Gastroesophageal sphincter (tissue), 3 donors: ENCODE data around the gene S100A4.

Experiments used
- EP300 ChIP-seq: sonication (generic); formaldehyde crosslinking; IDR thresholded peaks from one replicate; pipeline ENCODE4 v1.6.1; 2017; ENCODE audit warnings: antibody characterized with exemption, mild to moderate bottlenecking
- POLR2A ChIP-seq, 2 donors: fragments of 450-650 bp; IDR thresholded peaks; one replicate each; pipeline ENCODE4 v1.6.1; 2017; ENCODE audit warnings: antibody characterized with exemption in 2 of 2, mild to moderate bottlenecking in 2 of 2, moderate library complexity in 1 of 2
- POLR2AphosphoS5 ChIP-seq: sonication (generic); formaldehyde crosslinking; IDR thresholded peaks from one replicate; pipeline ENCODE4 v1.6.1; 2017; ENCODE audit warnings: antibody characterized with exemption
- TF ChIP-seq, protein P1 (sequence below), 4 experiments: fragments of 200-600 bp in 2 of 4; fragments of 450-650 bp in 2 of 4; sonication (generic) in 1 of 4; IDR thresholded peaks; one replicate each; pipeline ENCODE4 v1.5.1; 2017 to 2019; ENCODE audit warnings: antibody characterized with exemption in 4 of 4, mild to moderate bottlenecking in 2 of 4, moderate library complexity in 2 of 4

GRCh38 chr1:153583976-153584375 lies 38.4 kb upstream of the S100A4 start:
- TF ChIP-seq, protein P1, sequence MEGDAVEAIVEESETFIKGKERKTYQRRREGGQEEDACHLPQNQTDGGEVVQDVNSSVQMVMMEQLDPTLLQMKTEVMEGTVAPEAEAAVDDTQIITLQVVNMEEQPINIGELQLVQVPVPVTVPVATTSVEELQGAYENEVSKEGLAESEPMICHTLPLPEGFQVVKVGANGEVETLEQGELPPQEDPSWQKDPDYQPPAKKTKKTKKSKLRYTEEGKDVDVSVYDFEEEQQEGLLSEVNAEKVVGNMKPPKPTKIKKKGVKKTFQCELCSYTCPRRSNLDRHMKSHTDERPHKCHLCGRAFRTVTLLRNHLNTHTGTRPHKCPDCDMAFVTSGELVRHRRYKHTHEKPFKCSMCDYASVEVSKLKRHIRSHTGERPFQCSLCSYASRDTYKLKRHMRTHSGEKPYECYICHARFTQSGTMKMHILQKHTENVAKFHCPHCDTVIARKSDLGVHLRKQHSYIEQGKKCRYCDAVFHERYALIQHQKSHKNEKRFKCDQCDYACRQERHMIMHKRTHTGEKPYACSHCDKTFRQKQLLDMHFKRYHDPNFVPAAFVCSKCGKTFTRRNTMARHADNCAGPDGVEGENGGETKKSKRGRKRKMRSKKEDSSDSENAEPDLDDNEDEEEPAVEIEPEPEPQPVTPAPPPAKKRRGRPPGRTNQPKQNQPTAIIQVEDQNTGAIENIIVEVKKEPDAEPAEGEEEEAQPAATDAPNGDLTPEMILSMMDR (IDR thresholded peaks at IDR 0.05): no peak
- TF ChIP-seq POLR2A (IDR thresholded peaks at IDR 0.05) (no peak), EP300 (no peak), POLR2AphosphoS5 (no peak)
